NOMO-1 treated with dmso at 0.1 percent for 144 hours (cell line): ENCODE data around the gene CYREN.
"Not testable (repeated sequence)": the region's sequence is repeated elsewhere in the genome, so short reads cannot be mapped to it uniquely, and the experiment has no call there.

Experiments
- DNase-seq: peaks from one replicate; lab custom pipeline; 2025; ENCODE audit not compliant: unreplicated experiment; lab: John Stamatoyannopoulos, UW

CYREN gene

GRCh38 chr7:135179321-135179925, 8.9 kb upstream of the CYREN start:
- no peak for DNase-seq

GRCh38 chr7:135178364-135178763, 7.9 kb upstream of the CYREN start:
- no peak for DNase-seq

GRCh38 chr7:135177028-135177696, 6.7 kb upstream of the CYREN start:
- DNase-seq, result no peak

- DNase-seq, result no peak
These were observed 5.4 kb upstream of the CYREN start for GRCh38 chr7:135175931-135176330.

GRCh38 chr7:135174941-135175340, 4.4 kb upstream of the CYREN start:
- DNase-seq, result no peak

GRCh38 chr7:135173916-135174315, 3.4 kb upstream of the CYREN start:
- not testable (repeated sequence) for DNase-seq

- not testable (repeated sequence) for DNase-seq
These were observed 1.2 kb upstream of the CYREN start for GRCh38 chr7:135171581-135172291.

GRCh38 chr7:135170998-135171481, 533 bp upstream of the CYREN start:
- not testable (repeated sequence) for DNase-seq

GRCh38 chr7:135169964-135170273, 588 bp downstream of the CYREN start:
- no peak for DNase-seq

GRCh38 chr7:135169141-135169963, 1.2 kb downstream of the CYREN start:
- no peak for DNase-seq

- no peak for DNase-seq
These were observed 1.9 kb downstream of the CYREN start for GRCh38 chr7:135168489-135169140.

GRCh38 chr7:135168001-135168400, 2.5 kb downstream of the CYREN start:
- no peak for DNase-seq

- no peak for DNase-seq
These were observed 3.1 kb downstream of the CYREN start for GRCh38 chr7:135167365-135167917.

GRCh38 chr7:135166338-135166990, 4.0 kb downstream of the CYREN start:
- no peak for DNase-seq

GRCh38 chr7:135165862-135166261, 4.6 kb downstream of the CYREN start:
- no peak for DNase-seq

- no peak for DNase-seq
These were observed 6.0 kb downstream of the CYREN start for GRCh38 chr7:135164357-135165061.

GRCh38 chr7:135162382-135163001, 8.0 kb downstream of the CYREN start:
- DNase-seq, result no peak

- DNase-seq, result no peak
These were observed 8.8 kb downstream of the CYREN start for GRCh38 chr7:135161669-135162068.
